K562 (cell line): ENCODE measurements around the gene CCL4. TPM values are rescaled to one million over a fixed set of nuclear protein-coding genes. Genes with fewer than 3 reads are reported as not detected.

Source experiments
- ATAC-seq: fragments of 200-7000 bp; cut with Tn5 transposase; 3 replicates; pipeline ENCODE4 v1.9.1; 2020; ENCODE audit warnings: moderate library complexity
- BruUV-seq: library from RNA; stranded (reverse); fragments of 400-500 nt; replicated peaks from 2 replicates; lab custom pipeline; 2021; lab: Mats Ljungman, UMichigan
- CTCF ChIA-PET: fragments of 300-600 bp; formaldehyde crosslinking; extraction: SDS; loops from one replicate; lab custom pipeline; 2021; ENCODE audit warnings: low intra/inter-chr PET ratio; lab: Yijun Ruan, JAX
- POLR2A ChIA-PET: fragments of 300-600, 350-650 bp; sonication (Branson Sonifier 250); formaldehyde crosslinking; extraction: SDS; loops from one replicate; lab custom pipeline; 2021; ENCODE audit warnings: antibody characterized with exemption, inconsistent platforms; lab: Yijun Ruan, JAX
- DNase-seq, 4 experiments: peaks; one replicate each; pipeline versions ENCODE4 v3.0.0 to v3.0.0-alpha.2; 2011 to 2018; ENCODE audit warnings: low spot score in 3 of 4, mixed read lengths in 3 of 4; ENCODE audit errors: extremely low read depth in 1 of 4
- FAIRE-seq: peaks from 2 replicates; lab custom pipeline; 2011; peaks lifted over from hg19 to GRCh38; lab: Jason Lieb, UNC
- H2AFZ ChIP-seq: 2 replicates; pipeline ENCODE4 v1.6.0; 2011; ENCODE audit warnings: low read depth, low read length, control low read depth, inconsistent platforms
- H3K27ac ChIP-seq: fragments of 200-600 bp; 3 replicates; pipeline ENCODE4 v1.8.0; 2011; ENCODE audit warnings: low read depth, mild to moderate bottlenecking, control low read depth, inconsistent platforms, low read length, moderate library complexity, mixed read lengths; ENCODE audit errors: extremely low read depth
- H3K27me3 ChIP-seq, 2 experiments: fragments of 300-600 bp in 1 of 2; 2 replicates in 1 of 2; 3 replicates in 1 of 2; pipeline versions ENCODE4 v1.6.0 to v1.8.0; 2011; ENCODE audit warnings: inconsistent platforms in 2 of 2, low read length in 2 of 2, mild to moderate bottlenecking in 1 of 2, mixed read lengths in 1 of 2, moderate library complexity in 1 of 2; ENCODE audit not compliant: control insufficient read depth in 2 of 2, insufficient read depth in 2 of 2
- H3K36me3 ChIP-seq: fragments of 300-600 bp; 3 replicates; pipeline ENCODE4 v1.8.0; 2011; ENCODE audit warnings: mild to moderate bottlenecking, low read length, inconsistent platforms; ENCODE audit not compliant: control insufficient read depth, insufficient read depth
- H3K4me1 ChIP-seq, 2 experiments: fragments of 200-600 bp in 1 of 2; replicated peaks in 1 of 2; 2 replicates in 1 of 2; 3 replicates in 1 of 2; pipeline versions ENCODE4 v1.5.1 to v1.8.0; 2011; ENCODE audit warnings: inconsistent platforms in 2 of 2, low read length in 2 of 2, mild to moderate bottlenecking in 1 of 2, mixed read lengths in 1 of 2, moderate library complexity in 1 of 2; ENCODE audit not compliant: control insufficient read depth in 2 of 2, insufficient read depth in 2 of 2
- H3K4me2 ChIP-seq: 2 replicates; pipeline ENCODE4 v1.6.1; 2011; ENCODE audit warnings: low read length, control low read depth, inconsistent platforms, mixed read lengths; ENCODE audit not compliant: insufficient read depth
- H3K4me3 ChIP-seq: fragments of 200-600 bp; sonication (generic), shearing (Covaris generic); 2 replicates; pipeline ENCODE4 v1.5.1; 2016; ENCODE audit warnings: control low read depth, inconsistent platforms
- H3K79me2 ChIP-seq: fragments of 200-600 bp; 3 replicates; pipeline ENCODE4 v1.8.0; 2011; ENCODE audit warnings: low read length, inconsistent platforms; ENCODE audit not compliant: control insufficient read depth, insufficient read depth
- H3K9ac ChIP-seq, 2 experiments: 2 replicates each; pipeline versions ENCODE4 v1.6.0 to v1.6.1; 2011; ENCODE audit warnings: low read depth in 2 of 2, low read length in 2 of 2, control low read depth in 1 of 2, inconsistent platforms in 1 of 2, mild to moderate bottlenecking in 1 of 2, mixed read lengths in 1 of 2; ENCODE audit not compliant: insufficient read depth in 1 of 2
- H3K9me1 ChIP-seq: one replicate; pipeline ENCODE4 v1.6.0; 2011; ENCODE audit warnings: inconsistent platforms, mild to moderate bottlenecking, low read length, moderate library complexity; ENCODE audit not compliant: control insufficient read depth, insufficient read depth
- H3K9me3 ChIP-seq: replicated peaks from 2 replicates; pipeline ENCODE4 v1.5.1; 2011; ENCODE audit warnings: low read depth, low read length, inconsistent platforms; ENCODE audit not compliant: control insufficient read depth, insufficient read depth
- H4K20me1 ChIP-seq: replicated peaks from 2 replicates; pipeline ENCODE4 v1.6.1; 2011; ENCODE audit warnings: low read length, inconsistent platforms, mixed read lengths; ENCODE audit not compliant: control insufficient read depth, insufficient read depth
- C11orf30 ChIP-seq: fragments of 450-650 bp; IDR thresholded peaks from 2 replicates; pipeline ENCODE4 v1.6.1; 2016; ENCODE audit warnings: low read depth, mild to moderate bottlenecking
- CEBPG ChIP-seq, 3 experiments: fragments of 200-800 bp in 1 of 3; sonication (Bioruptor generic) in 1 of 3; sonication (generic) in 1 of 3; formaldehyde crosslinking in 1 of 3; IDR thresholded peaks in 2 of 3; conservative IDR thresholded peaks in 1 of 3; 2 replicates each; pipeline versions ENCODE4 v1.6.1 to v1.8.0; 2016 to 2022; ENCODE audit warnings: missing compliant biosample characterization in 2 of 3, missing genetic modification characterization in 2 of 3, mild to moderate bottlenecking in 1 of 3, missing genetic modification reagents in 1 of 3
- HDGF ChIP-seq: fragments of 450-650 bp; IDR thresholded peaks from 2 replicates; pipeline ENCODE4 v1.6.1; 2016
- HEY1 ChIP-seq: fragments of 250-450 bp; sonication (Bioruptor Pico); IDR thresholded peaks from 2 replicates; pipeline ENCODE4 v1.5.0; 2020; ENCODE audit warnings: mild to moderate bottlenecking, moderate library complexity, borderline replicate concordance
- ILK ChIP-seq: fragments of 450-650 bp; IDR thresholded peaks from 2 replicates; pipeline ENCODE4 v1.6.1; 2016; ENCODE audit warnings: missing genetic modification characterization, low read depth, mild to moderate bottlenecking, missing compliant biosample characterization, moderate library complexity, borderline replicate concordance
- LEF1 ChIP-seq: fragments of 450-650 bp; IDR thresholded peaks from 2 replicates; pipeline ENCODE4 v1.6.1; 2016; ENCODE audit warnings: mild to moderate bottlenecking
- MAFG ChIP-seq: fragments of 450-650 bp; conservative IDR thresholded peaks from 2 replicates; pipeline ENCODE4 v1.6.1; 2016; ENCODE audit warnings: missing genetic modification characterization, missing compliant biosample characterization
- MCM2 ChIP-seq: fragments of 450-650 bp; IDR thresholded peaks from 2 replicates; pipeline ENCODE4 v1.6.1; 2017; ENCODE audit warnings: low read depth, mild to moderate bottlenecking
- PTBP1 ChIP-seq: fragments of 200-400 bp; formaldehyde crosslinking; IDR thresholded peaks from 2 replicates; pipeline ENCODE4 v1.6.1; 2017; ENCODE audit warnings: low read depth, low read length
- RBM34 ChIP-seq: fragments of 200-400 bp; formaldehyde crosslinking; IDR thresholded peaks from 2 replicates; pipeline ENCODE4 v1.6.1; 2018; ENCODE audit warnings: low read length, borderline replicate concordance; ENCODE audit not compliant: insufficient read depth
- ZNF12 ChIP-seq: sonication (generic); formaldehyde crosslinking; IDR thresholded peaks from 2 replicates; pipeline ENCODE4 v1.4.0; 2020; ENCODE audit warnings: mild to moderate bottlenecking, missing genetic modification reagents
- ZNF184 ChIP-seq: sonication (generic); formaldehyde crosslinking; IDR thresholded peaks from 2 replicates; pipeline ENCODE4 v1.5.0; 2020; ENCODE audit warnings: missing genetic modification reagents
- ZNF232 ChIP-seq: sonication (generic); formaldehyde crosslinking; IDR thresholded peaks from 2 replicates; pipeline ENCODE4 v1.8.0; 2022; ENCODE audit warnings: mild to moderate bottlenecking, missing genetic modification reagents
- ZNF311 ChIP-seq: fragments of 250-450 bp; sonication (Bioruptor Pico); IDR thresholded peaks from 2 replicates; pipeline ENCODE4 v1.4.0; 2020; ENCODE audit warnings: mild to moderate bottlenecking, moderate library complexity
- ZNF778 ChIP-seq: fragments of 450-650 bp; formaldehyde crosslinking; IDR thresholded peaks from 2 replicates; pipeline ENCODE4 v1.4.0; 2020; ENCODE audit warnings: mild to moderate bottlenecking, moderate library complexity
- WGBS: fragments of 100-300 bp; shearing (Covaris generic); methylation state at CpG from one replicate; pipeline ENCODE4 v1.1.6; 2016; ENCODE audit warnings: low coverage, mixed read lengths; ENCODE audit not compliant: insufficient coverage; ENCODE audit errors: missing lambda C conversion rate; 5-methylcytosine and 5-hydroxymethylcytosine counted together
- in situ Hi-C: fragments of 300-500 bp; cut with MboI; formaldehyde crosslinking; loops from 4 replicates; pipeline ENCODE4 v1.15.0; 2018; ENCODE audit warnings: inconsistent platforms, mixed read lengths
- intact Hi-C: fragments of 100-400 bp; cut with micrococcal nuclease; formaldehyde crosslinking; loops from 2 replicates; pipeline ENCODE4 v1.14.2; 2022
- polyA plus RNA-seq, 8 experiments: library from polyadenylated mRNA; depleted of rRNA in 4 of 8; stranded (reverse) in 5 of 8; unstranded in 3 of 8; fragments of >200 nt; fragmentation: Nextera tagmentation in 2 of 8; fragmentation: Illumina TruSeq in 1 of 8; extraction: Ambion mirVana in 2 of 8; extraction: Trizol in 1 of 8; gene quantifications; 2 replicates each; pipeline versions ENCODE4 v1.2.1 to v1.2.3, GENCODE V29; 2011 to 2014; ENCODE audit warnings: inconsistent platforms in 1 of 8, missing spikeins in 1 of 8
- total RNA-seq, 7 experiments: library from RNA; depleted of rRNA in 6 of 7; stranded (reverse); fragments of >200 nt in 6 of 7; fragmentation: Illumina TruSeq in 2 of 7; extraction: Trizol in 2 of 7; gene quantifications; 2 replicates each; pipeline versions ENCODE4 v1.2.1 to v1.2.3, GENCODE V29; 2011 to 2021; ENCODE audit warnings: low replicate concordance in 1 of 7
- TF ChIP-seq, protein P1 (sequence below): sonication (generic); formaldehyde crosslinking; IDR thresholded peaks from 2 replicates; pipeline ENCODE4 v1.8.1; 2023; ENCODE audit warnings: mild to moderate bottlenecking, missing genetic modification reagents, moderate library complexity
- TF ChIP-seq, protein P2 (sequence below): fragments of 250-450 bp; sonication (Bioruptor Pico); IDR thresholded peaks from 2 replicates; pipeline ENCODE4 v1.5.0; 2020; ENCODE audit warnings: mild to moderate bottlenecking, borderline replicate concordance

The CCL4 gene
- total and polyA plus RNA-seq, 9 of the 15 experiments (the other 6 are each of a cell fraction or from before 2014, with no cell fraction given), result 0.91 TPM; not detected in 8

DNA sequence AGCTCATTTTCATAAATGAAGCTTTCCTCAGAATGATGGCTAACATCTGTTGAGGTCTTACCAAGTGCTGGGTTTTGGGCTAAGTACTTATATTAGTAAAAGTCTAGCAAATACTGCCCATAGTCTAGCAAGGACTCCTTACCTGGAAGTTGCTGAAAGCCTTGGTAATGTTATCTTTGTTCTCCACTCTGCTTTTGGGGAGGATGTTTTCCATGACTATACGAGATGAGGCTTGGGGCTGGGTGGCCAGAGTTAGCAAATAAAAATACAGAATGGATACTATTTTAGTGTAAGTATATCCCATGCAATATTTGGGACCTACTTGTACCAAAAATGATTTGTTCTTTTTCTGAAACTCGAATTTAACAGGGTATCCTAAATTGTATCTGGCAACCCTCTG is 31.9 kb upstream of the CCL4 start:
- H3K36me3 ChIP-seq, result no peaks in the 10 kb centered on the region
- H4K20me1 ChIP-seq, result no peaks in the 10 kb centered on the region
- no peak overlapping the region for H3K27ac ChIP-seq
- no peaks in the 10 kb centered on the region; a peak in 1 of 5 replicates for H3K4me1 ChIP-seq
- in situ Hi-C loops (no loop called here), intact Hi-C loops (loop anchor here (5.0 to 10.0 kb wide), 2 partner anchors 104 to 227 kb away; no protein-coding TSS in a partner anchor)
- 0% methylated on average over 2 of the region's 2 CpGs for WGBS
- H3K9me1 ChIP-seq, result no peaks in the 10 kb centered on the region
- ATAC-seq, result no peak
- no peaks in the 10 kb centered on the region for H3K9me3 ChIP-seq
- no peak overlapping the region for H3K4me3 ChIP-seq
- H3K79me2 ChIP-seq, result no peaks in the 10 kb centered on the region
- DNase-seq, result no peak
- no peak overlapping the region for H2AFZ ChIP-seq
- H3K9ac ChIP-seq, result no peak overlapping the region
- H3K27me3 ChIP-seq, result peaks cover 2 to 14% of the 10 kb centered on the region in 2 experiments; a peak in 4 of 5 replicates
- CTCF ChIA-PET, result no interaction called here
- TF ChIP-seq MAFG (no peak), PTBP1 (no peak), RBM34 (no peak), ZNF232 (CRISPR knock-in tag) (no peak), LEF1 (no peak), MCM2 (no peak), ZNF311 (CRISPR knock-in tag) (no peak), ZNF12 (no peak), C11orf30 (no peak), HEY1 (CRISPR knock-in tag) (no peak), CEBPG (CRISPR knock-in tag; IDR thresholded peaks at IDR 0.05) (no peak), CEBPG (tag; conservative IDR thresholded peaks at IDR 0.05 in 1 of 2, IDR thresholded peaks at IDR 0.05 in 1 of 2) (no peak), ZNF778 (CRISPR knock-in tag) (no peak), HDGF (no peak), ZNF184 (no peak), ILK (no peak)
- TF ChIP-seq, protein P1, sequence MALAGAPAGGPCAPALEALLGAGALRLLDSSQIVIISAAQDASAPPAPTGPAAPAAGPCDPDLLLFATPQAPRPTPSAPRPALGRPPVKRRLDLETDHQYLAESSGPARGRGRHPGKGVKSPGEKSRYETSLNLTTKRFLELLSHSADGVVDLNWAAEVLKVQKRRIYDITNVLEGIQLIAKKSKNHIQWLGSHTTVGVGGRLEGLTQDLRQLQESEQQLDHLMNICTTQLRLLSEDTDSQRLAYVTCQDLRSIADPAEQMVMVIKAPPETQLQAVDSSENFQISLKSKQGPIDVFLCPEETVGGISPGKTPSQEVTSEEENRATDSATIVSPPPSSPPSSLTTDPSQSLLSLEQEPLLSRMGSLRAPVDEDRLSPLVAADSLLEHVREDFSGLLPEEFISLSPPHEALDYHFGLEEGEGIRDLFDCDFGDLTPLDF (CRISPR knock-in tag), result no peak
- TF ChIP-seq, protein P2, sequence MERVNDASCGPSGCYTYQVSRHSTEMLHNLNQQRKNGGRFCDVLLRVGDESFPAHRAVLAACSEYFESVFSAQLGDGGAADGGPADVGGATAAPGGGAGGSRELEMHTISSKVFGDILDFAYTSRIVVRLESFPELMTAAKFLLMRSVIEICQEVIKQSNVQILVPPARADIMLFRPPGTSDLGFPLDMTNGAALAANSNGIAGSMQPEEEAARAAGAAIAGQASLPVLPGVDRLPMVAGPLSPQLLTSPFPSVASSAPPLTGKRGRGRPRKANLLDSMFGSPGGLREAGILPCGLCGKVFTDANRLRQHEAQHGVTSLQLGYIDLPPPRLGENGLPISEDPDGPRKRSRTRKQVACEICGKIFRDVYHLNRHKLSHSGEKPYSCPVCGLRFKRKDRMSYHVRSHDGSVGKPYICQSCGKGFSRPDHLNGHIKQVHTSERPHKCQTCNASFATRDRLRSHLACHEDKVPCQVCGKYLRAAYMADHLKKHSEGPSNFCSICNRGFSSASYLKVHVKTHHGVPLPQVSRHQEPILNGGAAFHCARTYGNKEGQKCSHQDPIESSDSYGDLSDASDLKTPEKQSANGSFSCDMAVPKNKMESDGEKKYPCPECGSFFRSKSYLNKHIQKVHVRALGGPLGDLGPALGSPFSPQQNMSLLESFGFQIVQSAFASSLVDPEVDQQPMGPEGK, result no peak
- BruUV-seq, result no TSS peak
- FAIRE-seq, result no peak
- H3K4me2 ChIP-seq, result no peak overlapping the region
- POLR2A ChIA-PET, result no interaction called here
